NCI-H2196 treated with DMSO at 0.1 percent for 48 hours (cell line): ENCODE results near the gene IGLL1.
"Not testable (repeated sequence)": the region's sequence is repeated elsewhere in the genome, so short reads cannot be mapped to it uniquely, and the experiment has no call there.

Experiments used
- DNase-seq: peaks from one replicate; lab custom pipeline; 2025; ENCODE audit not compliant: unreplicated experiment; lab: John Stamatoyannopoulos, UW

The IGLL1 gene

GRCh38 chr22:23564276-23564675 is 15.8 kb downstream of the IGLL1 start:
- no peak for DNase-seq

- DNase-seq, result no peak
These were observed 17.0 kb downstream of the IGLL1 start for GRCh38 chr22:23563111-23563510.

- no peak for DNase-seq
These were observed 17.9 kb downstream of the IGLL1 start for GRCh38 chr22:23562186-23562585.

- DNase-seq, result not testable (repeated sequence)
These were observed 19.0 kb downstream of the IGLL1 start for GRCh38 chr22:23561025-23561510.

GRCh38 chr22:23560215-23560614 is 19.9 kb downstream of the IGLL1 start:
- not testable (repeated sequence) for DNase-seq

- no peak for DNase-seq
These were observed 22.6 kb downstream of the IGLL1 start for GRCh38 chr22:23557467-23557866.

- no peak for DNase-seq
These were observed 23.1 kb downstream of the IGLL1 start for GRCh38 chr22:23557036-23557435.

GRCh38 chr22:23556026-23556620 is 24.0 kb downstream of the IGLL1 start:
- no peak for DNase-seq

- DNase-seq, result no peak
These were observed 25.0 kb downstream of the IGLL1 start for GRCh38 chr22:23555118-23555517.

GRCh38 chr22:23553924-23554870 is 25.9 kb downstream of the IGLL1 start:
- DNase-seq, result no peak

GRCh38 chr22:23553438-23553837 is 26.7 kb downstream of the IGLL1 start:
- no peak for DNase-seq

- DNase-seq, result no peak
These were observed 27.5 kb downstream of the IGLL1 start for GRCh38 chr22:23552573-23552972.

- no peak for DNase-seq
These were observed 28.7 kb downstream of the IGLL1 start for GRCh38 chr22:23551385-23551784.

GRCh38 chr22:23550049-23550650 is 29.9 kb downstream of the IGLL1 start:
- no peak for DNase-seq

- DNase-seq, result no peak
These were observed 30.9 kb downstream of the IGLL1 start for GRCh38 chr22:23549198-23549595.

GRCh38 chr22:23548501-23549197 is 31.4 kb downstream of the IGLL1 start:
- no peak for DNase-seq

GRCh38 chr22:23547818-23548500 is 32.1 kb downstream of the IGLL1 start:
- DNase-seq, result no peak

GRCh38 chr22:23547382-23547781 is 32.7 kb downstream of the IGLL1 start:
- not testable (repeated sequence) for DNase-seq

- DNase-seq, result no peak
These were observed 35.2 kb downstream of the IGLL1 start for GRCh38 chr22:23544852-23545251.

GRCh38 chr22:23543506-23544000 is 36.5 kb downstream of the IGLL1 start:
- not testable (repeated sequence) for DNase-seq
